OCI-M2 (cell line): ENCODE data around the gene CYTH4.
"Not testable (repeated sequence)": the region's sequence is repeated elsewhere in the genome, so short reads cannot be mapped to it uniquely, and the experiment has no call there.

ENCODE experiments used
- DNase-seq: peaks from one replicate; lab custom pipeline; 2025; ENCODE audit not compliant: unreplicated experiment; lab: John Stamatoyannopoulos, UW

CYTH4 gene

DNA sequence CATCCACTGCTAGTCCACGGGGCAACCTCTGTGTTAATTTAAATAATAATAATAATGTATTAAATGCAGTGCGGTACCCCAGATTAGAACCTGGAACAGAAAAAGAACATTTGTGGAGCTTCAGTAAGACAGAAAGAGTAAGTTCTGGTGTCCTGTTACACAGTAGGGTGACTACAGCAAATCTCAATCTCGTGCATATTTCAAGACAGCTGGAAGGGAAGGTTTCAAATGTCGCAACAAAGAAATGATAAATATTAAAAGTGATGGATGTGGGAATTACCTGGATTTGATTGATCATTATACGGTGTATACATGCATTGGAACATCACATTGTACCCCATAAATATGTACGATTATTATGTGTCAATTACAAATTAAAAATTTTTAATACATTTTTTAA lies 36.6 kb upstream of the CYTH4 start:
- DNase-seq = no peak

DNA sequence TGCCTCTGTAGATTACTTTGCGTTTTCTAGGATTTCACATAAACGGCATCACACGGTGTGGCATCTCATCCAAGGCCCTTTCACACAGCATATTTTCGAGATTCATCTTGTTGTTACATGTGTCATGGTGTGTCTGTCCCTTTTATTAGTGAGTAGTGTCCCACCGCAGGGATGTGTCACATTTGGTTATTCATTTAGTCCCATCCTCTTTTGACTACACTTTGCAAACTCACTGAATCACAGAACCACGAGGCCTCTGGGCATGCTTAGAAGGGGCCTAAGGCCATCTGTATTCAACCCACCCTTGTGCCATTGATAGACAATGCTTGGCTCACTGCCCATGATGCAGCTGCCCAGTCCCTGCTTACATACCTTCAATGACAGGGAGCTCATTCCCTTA lies 34.1 kb upstream of the CYTH4 start:
- no peak for DNase-seq

DNA sequence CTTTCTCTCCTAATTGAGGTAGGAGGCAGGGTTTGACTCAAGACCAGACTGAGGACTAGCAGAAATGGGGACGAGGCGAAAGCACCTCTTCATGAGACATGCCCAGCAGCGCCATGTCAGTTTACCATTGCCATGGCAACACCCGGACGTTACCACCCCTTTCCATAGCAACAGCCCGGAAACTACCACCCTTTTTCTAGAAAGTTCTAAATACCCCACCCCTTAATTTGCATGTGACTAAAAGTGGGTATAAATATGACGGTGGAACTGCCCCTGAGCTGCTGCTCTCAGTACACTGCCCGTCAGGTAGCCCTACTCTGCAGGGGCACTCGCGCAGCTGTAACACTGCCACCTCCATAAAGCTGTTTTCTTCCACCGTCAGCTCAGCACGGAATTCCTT lies 32.3 kb upstream of the CYTH4 start:
- DNase-seq = no peak

DNA sequence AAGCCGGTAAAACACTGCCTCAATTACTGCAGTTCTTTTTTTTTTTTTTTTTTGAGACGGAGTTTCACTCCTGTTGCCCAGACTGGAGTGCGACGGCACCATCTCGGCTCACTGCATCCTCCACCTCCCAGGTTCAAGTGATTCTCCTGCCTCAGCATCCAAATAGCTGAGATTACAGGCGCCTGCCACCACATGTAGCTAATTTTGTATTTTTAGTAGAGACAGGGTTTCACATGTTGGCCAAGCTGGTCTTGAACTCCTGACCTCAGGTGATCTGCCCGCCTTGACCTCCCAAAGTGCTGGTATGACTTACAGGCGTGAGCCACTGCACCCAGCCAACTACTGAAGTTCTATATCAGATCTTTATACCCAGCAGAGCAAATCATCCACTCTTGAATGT lies 30.5 kb upstream of the CYTH4 start:
- not testable (repeated sequence) for DNase-seq

DNA sequence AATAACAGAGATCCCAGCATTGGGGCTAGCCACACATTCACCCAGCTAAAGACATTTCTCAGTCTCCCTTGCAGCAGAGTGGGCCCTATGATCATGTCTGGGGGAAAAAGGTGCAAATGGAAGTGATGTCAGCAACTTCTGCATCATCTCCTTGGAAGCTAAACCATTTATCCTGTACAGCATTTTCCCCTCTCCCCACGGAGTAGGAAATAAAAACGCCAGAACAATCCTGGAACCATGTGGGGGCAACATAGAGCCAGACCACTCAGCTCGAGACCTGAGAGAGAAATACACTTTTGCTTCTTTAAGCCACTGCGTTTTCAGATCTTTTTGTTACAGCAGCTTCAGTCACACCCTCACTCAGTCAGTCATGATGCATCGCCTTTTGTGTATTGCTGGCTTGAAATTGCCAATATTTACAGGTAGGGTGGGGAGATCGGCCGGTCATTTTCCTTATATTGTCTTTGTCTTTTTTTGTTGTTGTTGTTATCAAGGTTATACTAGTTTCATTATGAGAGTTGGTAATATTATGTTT lies 29.1 kb upstream of the CYTH4 start:
- no peak for DNase-seq

DNA sequence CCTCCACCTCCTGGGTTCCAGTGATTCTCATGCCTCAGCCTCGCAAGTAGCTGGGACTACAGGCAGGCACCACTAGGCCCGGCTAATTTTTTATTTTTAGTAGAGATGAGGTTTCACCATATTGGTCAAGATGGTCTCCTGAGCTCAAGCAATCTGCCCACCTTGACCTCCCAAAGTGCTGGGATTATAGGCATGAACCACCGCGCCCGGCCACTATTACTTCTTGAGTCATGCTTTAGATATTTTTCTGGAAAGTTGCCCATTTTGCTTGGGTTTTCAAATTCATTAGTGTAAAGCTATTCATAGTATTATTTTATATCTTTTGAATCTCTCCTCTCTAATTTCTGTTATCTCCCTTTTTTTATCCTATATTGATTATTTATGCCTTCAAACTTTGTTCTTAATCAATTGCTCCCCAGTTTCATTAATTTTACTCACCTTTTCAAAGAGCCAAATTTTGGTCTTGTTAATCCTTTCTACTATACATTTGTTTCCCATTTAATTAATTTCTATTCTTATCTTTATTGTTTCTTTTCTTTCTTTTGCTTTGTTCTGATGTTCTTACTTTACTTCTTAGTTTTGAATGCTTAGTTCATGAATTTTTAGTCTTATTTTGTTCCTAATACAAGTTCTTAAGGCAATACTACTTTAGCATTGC lies 28.0 kb upstream of the CYTH4 start:
- DNase-seq = no peak

DNA sequence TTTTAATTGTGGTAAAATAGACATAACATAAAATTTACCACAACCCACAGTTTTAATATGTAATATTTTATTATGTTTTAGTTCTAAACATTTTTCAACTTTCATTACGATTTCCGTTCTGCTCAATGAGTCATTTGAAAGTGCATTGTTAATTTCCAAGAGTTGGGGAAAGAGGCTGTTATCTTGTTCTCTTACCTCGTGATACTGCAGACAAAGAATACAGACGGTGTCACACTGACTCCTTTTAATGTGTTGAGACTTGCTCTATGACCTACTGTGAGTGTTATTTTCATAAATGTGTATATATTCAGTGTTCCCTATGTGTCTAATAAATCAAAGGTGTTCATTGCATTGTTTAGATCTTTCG lies 27.5 kb upstream of the CYTH4 start:
- no peak for DNase-seq

DNA sequence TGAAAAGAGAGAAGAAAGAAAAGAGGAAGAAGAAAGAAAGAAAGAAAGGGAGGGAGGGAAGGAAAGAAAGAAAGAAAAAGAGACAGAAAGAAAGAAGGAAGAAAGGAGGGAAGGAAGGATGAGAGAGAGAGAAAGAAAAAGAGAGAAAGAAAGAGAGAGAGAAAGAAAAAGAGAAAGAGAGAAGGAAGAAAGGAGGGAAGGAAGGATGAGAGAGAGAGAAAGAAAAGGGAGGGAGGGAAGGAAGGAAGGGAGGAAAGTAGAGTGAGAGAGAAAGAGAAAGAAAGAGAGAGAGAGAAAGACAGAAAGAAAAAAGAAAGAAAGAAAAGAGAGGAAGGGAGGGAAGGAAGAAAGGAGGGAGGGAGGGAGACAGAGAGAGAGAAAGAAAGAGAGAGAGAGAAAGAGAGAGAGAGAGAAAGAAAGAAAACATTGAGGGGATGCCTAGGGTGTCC lies 26.7 kb upstream of the CYTH4 start:
- DNase-seq = no peak

DNA sequence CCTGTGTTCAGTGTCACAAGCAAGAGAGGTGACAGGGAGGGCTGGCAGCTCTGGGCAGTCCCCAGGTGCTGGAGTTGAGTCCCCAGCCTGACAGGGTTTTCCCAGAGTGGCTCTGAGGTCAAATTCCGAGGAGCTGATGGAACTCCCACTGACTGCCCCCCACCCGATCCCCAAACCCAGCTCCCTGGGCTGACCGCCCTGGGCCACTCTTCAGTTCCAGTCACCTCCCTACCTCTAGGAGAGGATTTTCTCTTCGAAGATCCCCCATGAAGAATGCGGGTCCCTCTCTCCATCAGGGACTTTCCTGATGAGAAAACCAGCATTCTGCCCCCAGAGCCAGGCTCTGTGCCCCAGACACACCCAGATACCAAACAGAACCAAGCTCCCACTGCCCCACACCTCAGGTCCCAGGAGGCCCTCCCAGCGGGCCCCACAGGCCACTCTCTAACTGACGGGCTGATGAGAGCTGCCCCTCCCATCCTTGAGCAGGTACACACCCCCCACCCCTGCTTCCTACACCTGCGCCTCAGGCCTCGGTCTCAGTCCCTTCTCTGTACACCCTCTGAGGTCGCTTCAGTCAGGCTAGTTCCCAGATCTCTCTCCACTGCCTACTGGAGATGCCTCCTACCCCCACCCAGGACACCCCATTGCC lies 26.1 kb upstream of the CYTH4 start:
- no peak for DNase-seq

DNA sequence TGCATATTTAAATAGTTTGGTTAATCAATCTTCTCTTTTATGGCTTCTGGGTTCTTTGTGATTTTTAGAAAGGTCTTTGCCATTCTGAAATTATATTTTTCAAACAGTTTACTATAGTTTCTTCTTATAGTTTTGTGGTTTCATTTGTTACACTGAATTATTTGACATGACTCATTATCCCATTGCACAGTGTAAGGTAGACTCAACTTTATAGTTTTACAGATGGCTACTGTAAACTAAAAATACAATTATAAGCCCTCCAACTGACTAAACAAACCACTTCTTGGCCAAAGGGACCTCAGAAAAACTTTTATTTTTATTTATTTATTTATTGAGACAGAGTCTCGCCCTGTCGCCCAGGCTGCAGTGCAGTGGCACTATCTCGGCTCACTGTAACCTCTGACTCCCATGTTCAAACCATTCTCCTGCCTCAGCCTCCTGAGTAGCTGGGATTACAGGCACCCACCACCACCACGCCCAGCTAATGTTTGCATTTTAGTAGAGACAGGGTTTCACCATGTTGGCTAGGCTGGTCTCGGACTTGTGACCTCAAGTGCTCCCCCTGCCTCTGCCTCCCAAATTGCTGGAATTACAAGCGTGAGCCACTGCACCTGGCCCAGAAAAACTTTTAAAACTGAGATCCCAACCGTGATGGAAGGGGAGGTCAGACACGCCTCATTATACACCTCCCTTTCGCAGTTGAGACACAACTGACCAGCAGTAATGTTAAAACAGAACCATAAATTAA lies 24.1 kb upstream of the CYTH4 start:
- no peak for DNase-seq

DNA sequence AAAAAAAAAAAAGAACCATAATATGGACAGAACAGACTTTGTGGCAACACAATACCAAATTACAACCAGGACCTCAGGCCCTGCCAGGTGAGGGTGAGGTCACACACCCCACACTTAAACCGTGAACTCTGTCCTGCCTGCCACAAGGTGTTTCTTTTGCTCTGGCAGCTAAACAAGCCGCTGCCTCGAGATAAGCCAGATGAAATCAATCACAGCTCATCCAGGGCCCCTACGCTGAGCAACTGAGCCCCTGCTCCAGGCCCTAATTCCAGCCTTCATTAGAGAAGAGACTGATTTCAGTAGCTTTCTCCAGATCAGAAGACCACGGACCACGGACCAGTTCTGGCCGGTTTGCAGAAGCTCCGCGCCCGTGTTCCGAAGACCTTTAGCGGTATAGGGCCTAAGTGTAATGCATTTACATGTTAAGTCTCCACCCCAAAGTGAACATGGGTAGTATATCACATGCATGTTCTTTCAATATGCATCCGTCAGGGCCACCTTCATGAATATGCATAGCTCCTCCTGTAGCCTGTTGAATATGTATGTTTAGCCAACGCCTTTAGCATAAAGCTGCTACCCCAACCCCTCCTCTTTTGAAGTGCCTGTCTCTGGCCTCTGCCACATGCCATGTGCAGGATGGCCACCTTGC lies 23.4 kb upstream of the CYTH4 start:
- no peak for DNase-seq

DNA sequence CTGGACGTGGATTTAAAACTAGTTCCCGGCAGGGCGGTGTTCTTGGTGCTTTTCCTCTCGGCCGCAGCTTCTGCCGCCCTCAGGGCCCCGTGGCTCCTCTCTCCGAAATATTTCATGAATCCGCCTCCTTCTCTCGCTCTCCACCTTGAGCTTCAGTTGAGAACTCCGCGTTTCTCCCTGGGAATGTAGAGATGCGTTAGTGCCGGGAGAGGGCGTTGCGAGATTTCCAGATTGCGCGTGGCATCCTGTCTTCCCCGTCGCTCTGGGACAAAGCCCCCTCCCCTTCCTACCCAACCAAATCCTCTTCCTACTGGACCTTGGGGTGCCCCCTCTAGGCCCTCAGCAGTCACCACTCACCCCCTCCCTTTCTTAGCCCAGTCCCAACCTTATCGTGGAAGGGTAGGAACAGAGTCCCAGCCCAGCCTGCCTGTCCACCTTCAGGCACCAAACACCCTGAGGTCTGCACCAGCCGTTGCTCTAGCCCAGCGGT lies 22.7 kb upstream of the CYTH4 start:
- no peak for DNase-seq

DNA sequence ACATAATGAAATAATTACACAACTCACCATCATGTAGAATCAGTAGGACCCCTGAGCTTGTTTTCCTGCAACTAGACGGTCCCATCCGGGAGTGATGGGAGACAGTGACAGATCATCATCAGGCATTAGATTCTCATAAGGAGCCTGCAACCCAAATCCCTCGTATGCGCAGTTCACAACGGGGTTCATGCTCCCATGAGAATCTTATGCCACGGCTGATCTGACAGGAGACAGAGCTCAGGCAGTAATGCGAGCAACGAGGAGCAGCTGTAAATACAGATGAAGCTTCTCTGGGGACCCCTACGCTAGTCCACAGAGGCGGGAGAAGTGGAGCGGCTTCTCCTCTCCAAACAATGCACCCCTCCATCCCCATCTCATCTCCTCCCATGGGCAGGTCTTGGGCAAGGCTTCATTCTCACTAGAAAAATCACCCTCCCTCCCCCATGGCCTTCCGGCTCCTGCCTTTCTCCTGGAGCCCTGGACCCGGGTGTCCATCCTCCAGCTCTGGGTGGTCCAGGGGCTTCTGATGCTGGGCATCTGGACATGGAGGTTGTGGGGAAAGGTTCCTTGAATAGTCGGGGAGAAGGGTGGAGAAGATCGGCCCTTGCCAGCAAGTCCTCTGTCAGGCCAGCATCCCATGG lies 22.0 kb upstream of the CYTH4 start:
- no peak for DNase-seq

DNA sequence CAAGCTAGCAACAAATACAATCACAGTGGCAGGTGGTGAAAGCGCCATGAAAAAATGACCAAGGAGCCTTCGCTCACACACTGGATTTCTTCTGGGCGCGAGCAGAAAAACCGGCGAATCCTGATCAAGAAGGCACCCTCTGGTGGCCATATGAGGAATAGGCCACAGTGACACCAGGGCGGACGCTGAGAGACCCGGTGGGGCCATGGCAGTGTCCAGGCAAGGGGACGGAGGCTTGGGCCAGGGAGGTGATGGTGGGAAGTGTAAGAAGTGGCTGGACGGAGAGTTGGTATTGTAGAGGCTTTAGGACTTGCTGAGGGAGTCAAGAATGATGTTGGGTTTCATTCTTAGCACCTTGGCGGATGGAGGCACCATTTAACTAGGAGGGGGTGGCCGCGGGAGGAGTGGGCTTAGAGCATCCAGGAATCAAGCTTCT lies 21.4 kb upstream of the CYTH4 start:
- DNase-seq = no peak

DNA sequence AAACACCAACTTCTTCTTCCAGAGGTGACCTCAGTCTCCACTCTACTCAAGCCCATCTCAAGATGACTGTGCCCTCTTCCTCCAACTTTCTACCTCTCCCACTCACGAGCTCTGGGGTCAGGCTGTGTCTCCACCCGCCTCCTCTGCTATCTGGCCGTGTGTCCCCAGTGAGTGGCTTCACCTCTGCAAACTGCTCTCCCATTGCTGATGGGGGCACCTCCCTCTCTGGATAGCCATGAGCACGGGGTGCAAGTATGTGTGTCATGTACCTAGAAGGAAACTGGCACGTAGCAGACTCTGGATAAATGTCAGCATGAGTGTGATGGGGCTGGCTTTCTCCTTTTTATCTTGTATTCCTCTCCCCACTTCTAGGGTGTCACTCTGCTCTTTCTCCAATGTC lies 20.0 kb upstream of the CYTH4 start:
- DNase-seq = no peak

DNA sequence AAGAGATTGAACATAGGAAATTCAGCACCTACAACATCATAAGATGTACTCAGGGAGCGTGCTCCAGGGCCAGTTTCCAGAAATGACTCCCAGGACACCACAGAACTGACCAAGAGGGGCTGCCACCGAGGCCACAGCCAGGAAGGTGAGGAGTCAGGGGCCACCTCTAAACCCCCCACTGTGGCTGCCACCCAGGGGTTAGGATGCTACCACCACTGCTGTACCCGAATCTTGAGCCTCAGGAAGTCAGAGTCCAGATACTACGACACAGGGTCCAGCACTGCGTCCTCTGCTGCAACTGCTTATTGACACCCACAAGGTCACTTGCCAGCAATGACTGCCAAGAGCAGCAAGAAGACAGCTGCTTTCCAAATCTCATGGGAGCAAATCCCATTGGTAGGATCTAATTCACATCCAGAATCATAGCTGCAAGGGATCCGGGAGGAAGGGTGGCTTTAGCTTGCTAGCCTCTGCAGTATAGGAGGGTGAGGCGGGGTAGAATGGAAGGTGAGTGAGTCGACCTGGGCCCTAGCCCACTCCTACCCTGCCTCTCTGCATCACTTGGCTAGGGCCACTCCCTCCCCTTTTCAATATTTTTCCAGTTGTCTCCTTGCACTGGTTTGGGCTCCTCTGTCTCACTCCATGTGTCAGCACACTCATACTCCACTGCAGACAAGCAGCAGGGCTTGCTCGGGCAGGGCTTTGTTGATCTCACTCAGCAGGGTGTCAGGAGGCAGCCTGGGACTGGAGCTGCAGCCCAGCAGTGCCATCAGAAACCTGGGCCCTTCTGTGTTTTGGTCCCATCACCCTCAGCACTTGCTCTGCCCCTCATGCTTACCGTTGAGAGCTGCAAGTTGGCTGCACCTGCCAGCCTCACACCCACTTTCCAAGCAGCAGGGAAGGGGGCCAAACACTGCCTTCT lies 18.1 kb upstream of the CYTH4 start:
- no peak for DNase-seq

DNA sequence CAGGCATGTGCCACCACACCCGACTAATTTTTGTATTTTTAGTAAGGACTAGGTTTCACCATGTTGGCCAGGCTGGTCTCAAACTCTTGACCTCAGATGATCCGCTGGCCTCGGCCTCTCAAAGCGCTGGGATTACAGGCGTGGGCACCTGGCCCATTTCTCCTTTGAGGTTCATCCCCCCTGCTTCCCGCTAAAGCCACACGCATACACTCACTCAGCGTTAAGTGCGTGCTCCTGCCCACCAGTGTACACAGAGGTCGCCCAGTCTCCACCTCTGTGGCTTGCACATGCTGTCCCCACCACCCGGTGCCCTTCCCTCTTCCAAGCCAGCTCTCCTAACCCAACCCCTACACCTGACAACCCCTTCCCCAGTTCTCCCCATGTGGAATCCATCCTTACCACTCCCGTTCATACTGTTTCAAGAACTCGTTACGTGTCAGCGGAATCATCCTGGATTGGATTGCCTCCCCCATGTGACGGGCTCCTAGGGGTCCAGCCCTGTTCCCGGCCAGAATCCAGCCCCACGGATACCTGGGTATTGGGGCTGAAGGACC lies 15.7 kb upstream of the CYTH4 start:
- DNase-seq = no peak

DNA sequence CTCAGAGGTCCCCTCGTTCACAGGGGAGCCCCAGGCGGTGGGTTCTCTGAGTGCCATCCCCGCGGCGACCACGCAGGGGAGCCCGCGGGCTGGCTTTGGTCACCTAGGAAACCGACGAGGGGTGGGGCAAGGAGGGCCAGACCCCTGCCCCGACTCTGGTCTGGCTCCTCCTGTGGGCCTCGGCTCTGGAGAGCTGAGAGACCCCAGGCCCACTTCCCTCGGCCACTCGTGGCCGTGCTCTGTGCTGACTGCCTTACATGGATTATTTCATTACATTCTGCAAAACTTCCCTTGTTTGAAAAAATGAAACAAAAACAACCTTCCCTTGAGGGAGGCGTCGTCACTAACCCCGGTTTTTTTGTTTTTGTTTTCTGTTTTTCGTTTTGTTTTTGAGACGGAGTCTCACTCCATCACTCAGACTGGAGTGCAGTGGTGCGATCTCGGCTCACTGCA lies 15.1 kb upstream of the CYTH4 start:
- no peak for DNase-seq

DNA sequence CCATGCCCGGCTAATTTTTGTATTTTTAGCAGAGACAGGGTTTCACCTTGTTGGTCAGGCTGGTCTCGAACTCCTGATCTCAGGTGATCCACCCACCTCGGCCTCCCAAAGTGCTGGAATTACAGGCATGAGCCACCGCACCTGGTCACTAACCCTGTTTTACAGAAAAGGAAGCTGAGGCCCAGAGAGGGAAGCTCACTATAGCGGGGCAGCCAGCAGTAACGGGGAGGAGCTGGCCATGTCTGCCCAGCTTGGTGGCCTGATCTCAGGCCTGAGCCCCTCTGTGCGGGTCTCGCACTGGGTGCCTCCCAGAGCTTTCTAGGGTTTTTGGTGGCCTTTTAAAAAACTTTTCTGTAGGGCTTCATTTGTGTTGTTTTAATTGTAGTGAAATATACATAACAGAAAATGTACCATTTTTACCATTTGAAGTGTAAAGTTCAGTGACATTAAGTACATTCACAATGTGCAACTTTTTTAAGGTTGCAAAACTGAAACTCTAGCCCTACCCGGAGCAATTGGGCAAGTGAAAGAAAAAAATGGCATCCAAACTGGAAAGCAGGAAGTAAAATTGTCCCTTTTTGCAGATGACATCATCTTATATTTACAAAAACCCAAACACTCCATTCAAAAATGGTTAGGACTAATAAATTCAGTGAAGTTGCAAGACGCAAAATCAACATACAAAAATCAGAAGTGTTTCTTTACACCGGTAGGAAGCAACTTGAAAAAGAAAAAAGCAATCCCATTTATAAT lies 14.5 kb upstream of the CYTH4 start:
- no peak for DNase-seq
